H1 (cell line): ENCODE results near the gene BCL2L1.

ENCODE experiments used
- ATF3 ChIP-seq: IDR thresholded peaks from 2 replicates; pipeline ENCODE4 v1.6.1; 2011; ENCODE audit warnings: low read depth, mild to moderate bottlenecking, low read length; ENCODE audit not compliant: insufficient read depth
- CTCF ChIP-seq, 3 experiments: IDR thresholded peaks; 1 replicate in 2 of 3; 2 replicates in 1 of 3; pipeline versions ENCODE4 v1.5.1 to v1.6.1; 2011; ENCODE audit warnings: low read length in 3 of 3, mild to moderate bottlenecking in 3 of 3, inconsistent platforms in 2 of 3, low read depth in 1 of 3, moderate library complexity in 1 of 3; ENCODE audit not compliant: insufficient read depth in 1 of 3; ENCODE audit errors: control extremely low read depth in 1 of 3
- EZH2 ChIP-seq: fragments of 200-600 bp; sonication (generic); IDR thresholded peaks from 2 replicates; pipeline ENCODE4 v1.7.1; 2012; ENCODE audit warnings: low read depth, mild to moderate bottlenecking, moderate library complexity, low read length, inconsistent platforms; ENCODE audit not compliant: severe bottlenecking
- RNF2 ChIP-seq: fragments of 200-900, 300-1000 bp; sonication (generic); IDR thresholded peaks from 2 replicates; pipeline ENCODE4 v1.7.1; 2016; ENCODE audit warnings: borderline replicate concordance, low read depth, mild to moderate bottlenecking, antibody characterized with exemption, low read length; ENCODE audit not compliant: poor library complexity, severe bottlenecking; ENCODE audit errors: missing control alignments
- RXRA ChIP-seq: IDR thresholded peaks from 2 replicates; pipeline ENCODE4 v1.6.1; 2011; ENCODE audit warnings: low read depth, mild to moderate bottlenecking, low read length, moderate library complexity; ENCODE audit not compliant: insufficient read depth

- TF ChIP-seq RXRA (no peak), EZH2 (no peak), CTCF (IDR thresholded peaks at IDR 0.05; ENCODE audit: control extremely low read depth in 1 of 3, insufficient read depth in 1 of 3, low read depth in 1 of 3, low read length in 3 of 3) (no peak), RNF2 (no peak), ATF3 (no peak)
Observed at GRCh38 chr20:31712112-31712553, 10.5 kb downstream of the BCL2L1 start.
